ENCODE data around the gene RIPK4. TPM values are rescaled to one million over a fixed set of nuclear protein-coding genes. Genes with fewer than 3 reads are reported as not detected.
A peak's percentile ranks its signal among the peaks of the same experiment; 100 is the strongest.

Gene RIPK4
- total RNA-seq, 1 experiment from 2014 or later = 24.1 TPM

DNA sequence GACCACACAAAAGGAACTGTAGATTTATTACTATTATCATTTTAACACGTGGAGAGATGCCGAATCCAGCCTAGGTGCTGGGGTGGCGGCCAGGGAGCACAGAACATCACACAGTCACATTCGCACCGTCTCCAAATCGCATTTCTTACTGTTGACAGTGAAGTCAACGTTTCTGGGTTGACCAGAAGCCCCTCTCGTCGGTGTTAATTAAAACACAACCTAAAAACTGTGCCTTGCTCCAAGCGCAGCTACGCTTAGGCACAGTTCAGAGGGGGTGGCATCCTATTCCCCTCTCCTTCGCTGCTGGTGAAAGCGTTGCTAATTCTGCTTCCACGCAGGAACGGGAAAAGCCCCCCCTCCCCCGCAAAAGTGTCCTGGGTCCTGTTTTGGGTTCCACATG lies 4.1 kb downstream of the RIPK4 start:
- Histone ChIP-seq H3K36me3 (ENCODE audit: control insufficient read depth, insufficient read depth, low read length) (no peaks in the 10 kb centered on the region), H3K4me1 (peaks cover 44% of the 10 kb centered on the region), H3K9me3 (no peaks in the 10 kb centered on the region), H3K4me3 (ENCODE audit: low read depth, low read length) (no peak overlapping the region), H3K27me3 (replicated peaks; ENCODE audit: control insufficient read depth, insufficient read depth, low read length) (no peaks in the 10 kb centered on the region)
- TF ChIP-seq, protein P1, sequence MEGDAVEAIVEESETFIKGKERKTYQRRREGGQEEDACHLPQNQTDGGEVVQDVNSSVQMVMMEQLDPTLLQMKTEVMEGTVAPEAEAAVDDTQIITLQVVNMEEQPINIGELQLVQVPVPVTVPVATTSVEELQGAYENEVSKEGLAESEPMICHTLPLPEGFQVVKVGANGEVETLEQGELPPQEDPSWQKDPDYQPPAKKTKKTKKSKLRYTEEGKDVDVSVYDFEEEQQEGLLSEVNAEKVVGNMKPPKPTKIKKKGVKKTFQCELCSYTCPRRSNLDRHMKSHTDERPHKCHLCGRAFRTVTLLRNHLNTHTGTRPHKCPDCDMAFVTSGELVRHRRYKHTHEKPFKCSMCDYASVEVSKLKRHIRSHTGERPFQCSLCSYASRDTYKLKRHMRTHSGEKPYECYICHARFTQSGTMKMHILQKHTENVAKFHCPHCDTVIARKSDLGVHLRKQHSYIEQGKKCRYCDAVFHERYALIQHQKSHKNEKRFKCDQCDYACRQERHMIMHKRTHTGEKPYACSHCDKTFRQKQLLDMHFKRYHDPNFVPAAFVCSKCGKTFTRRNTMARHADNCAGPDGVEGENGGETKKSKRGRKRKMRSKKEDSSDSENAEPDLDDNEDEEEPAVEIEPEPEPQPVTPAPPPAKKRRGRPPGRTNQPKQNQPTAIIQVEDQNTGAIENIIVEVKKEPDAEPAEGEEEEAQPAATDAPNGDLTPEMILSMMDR (IDR thresholded peaks at IDR 0.05; ENCODE audit: insufficient read depth in 1 of 2, low read depth in 1 of 2, low read length in 1 of 2, severe bottlenecking in 1 of 2, unreplicated experiment in 1 of 2) = no peak
- CTCF ChIA-PET = interaction anchor here (2.5 kb wide), 1 partner anchor 150 kb away, joined by 18 read pairs; no protein-coding TSS in a partner anchor
- Mint-ChIP-seq H3K27ac (ENCODE audit: unreplicated experiment) (peak overlapping the region; percentile 68), H3K4me3 (ENCODE audit: unreplicated experiment) (no peak overlapping the region), H3K4me1 (ENCODE audit: low read depth, unreplicated experiment) (peaks cover 39% of the 10 kb centered on the region), H3K27me3 (ENCODE audit: insufficient read depth, unreplicated experiment) (no peaks in the 10 kb centered on the region), H3K9me3 (ENCODE audit: unreplicated experiment) (no peaks in the 10 kb centered on the region), H3K36me3 (ENCODE audit: insufficient read depth, unreplicated experiment) (peaks cover 44% of the 10 kb centered on the region)
- no TSS peak for BruUV-seq (replicated peaks)
- intact Hi-C loops (cut with micrococcal nuclease; ENCODE audit: unreplicated experiment) = no loop called here
- POLR2A ChIA-PET = no interaction called here
- DNase-seq = no peak

DNA sequence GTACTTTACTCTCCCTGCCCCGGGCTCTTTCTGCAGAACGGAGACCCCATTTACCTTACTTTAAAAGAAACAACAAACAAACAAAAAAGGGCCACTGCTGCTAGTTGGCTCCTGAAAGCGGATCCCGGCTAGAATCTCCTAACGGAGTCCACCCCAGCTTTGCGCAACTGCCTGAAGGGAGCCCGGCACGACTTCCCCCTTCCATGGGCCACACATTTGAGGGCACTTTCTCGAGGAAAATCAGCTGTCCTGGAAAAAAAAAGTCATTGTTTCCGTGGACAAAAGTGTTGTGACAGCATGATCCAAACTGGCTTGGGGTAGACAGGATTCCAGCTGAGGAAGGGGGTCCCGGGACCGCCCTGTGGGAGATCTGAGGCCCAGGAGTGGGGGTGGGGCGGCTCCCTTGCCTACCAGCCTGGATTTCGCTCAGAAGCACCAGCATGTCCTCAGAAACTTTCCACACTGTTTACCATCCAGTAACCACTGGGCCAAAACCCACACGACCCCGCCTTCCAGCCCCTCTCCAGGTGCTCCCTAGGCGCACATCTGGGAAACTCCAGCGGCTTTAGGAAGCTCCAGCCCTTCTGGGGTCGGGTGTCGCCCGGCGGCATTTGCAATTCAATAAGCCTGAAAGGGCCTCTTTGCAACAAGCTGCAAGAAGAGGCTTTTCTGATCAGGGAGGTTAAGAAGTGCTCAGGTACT lies 4.8 kb downstream of the RIPK4 start:
- no peaks in the 10 kb centered on the region for H3K36me3 ChIP-seq (ENCODE audit: control insufficient read depth, insufficient read depth, low read length)
- Mint-ChIP-seq H3K27ac (ENCODE audit: unreplicated experiment) (peak overlapping the region; percentile 68), H3K4me3 (ENCODE audit: unreplicated experiment) (no peak overlapping the region), H3K9me3 (ENCODE audit: unreplicated experiment) (no peaks in the 10 kb centered on the region), H3K36me3 (ENCODE audit: insufficient read depth, unreplicated experiment) (peaks cover 42% of the 10 kb centered on the region), H3K4me1 (ENCODE audit: low read depth, unreplicated experiment) (peaks cover 33% of the 10 kb centered on the region), H3K27me3 (ENCODE audit: insufficient read depth, unreplicated experiment) (no peaks in the 10 kb centered on the region)
- no peaks in the 10 kb centered on the region for H3K27me3 ChIP-seq (replicated peaks; ENCODE audit: control insufficient read depth, insufficient read depth, low read length)
- no peaks in the 10 kb centered on the region for H3K9me3 ChIP-seq
- no peak for DNase-seq
- CTCF ChIA-PET = interaction anchor here (0.6 kb wide), 1 partner anchor 16 kb away, joined by 6 read pairs; no protein-coding TSS in a partner anchor
- TF ChIP-seq, protein P1 (IDR thresholded peaks at IDR 0.05; ENCODE audit: insufficient read depth in 1 of 2, low read depth in 1 of 2, low read length in 1 of 2, severe bottlenecking in 1 of 2, unreplicated experiment in 1 of 2) = no peak
- no TSS peak for BruUV-seq (replicated peaks)
- POLR2A ChIA-PET = no interaction called here
- no peak overlapping the region for H3K4me3 ChIP-seq (ENCODE audit: low read depth, low read length)
- intact Hi-C loops (cut with micrococcal nuclease; ENCODE audit: unreplicated experiment) = no loop called here
- H3K4me1 ChIP-seq = peaks cover 40% of the 10 kb centered on the region

DNA sequence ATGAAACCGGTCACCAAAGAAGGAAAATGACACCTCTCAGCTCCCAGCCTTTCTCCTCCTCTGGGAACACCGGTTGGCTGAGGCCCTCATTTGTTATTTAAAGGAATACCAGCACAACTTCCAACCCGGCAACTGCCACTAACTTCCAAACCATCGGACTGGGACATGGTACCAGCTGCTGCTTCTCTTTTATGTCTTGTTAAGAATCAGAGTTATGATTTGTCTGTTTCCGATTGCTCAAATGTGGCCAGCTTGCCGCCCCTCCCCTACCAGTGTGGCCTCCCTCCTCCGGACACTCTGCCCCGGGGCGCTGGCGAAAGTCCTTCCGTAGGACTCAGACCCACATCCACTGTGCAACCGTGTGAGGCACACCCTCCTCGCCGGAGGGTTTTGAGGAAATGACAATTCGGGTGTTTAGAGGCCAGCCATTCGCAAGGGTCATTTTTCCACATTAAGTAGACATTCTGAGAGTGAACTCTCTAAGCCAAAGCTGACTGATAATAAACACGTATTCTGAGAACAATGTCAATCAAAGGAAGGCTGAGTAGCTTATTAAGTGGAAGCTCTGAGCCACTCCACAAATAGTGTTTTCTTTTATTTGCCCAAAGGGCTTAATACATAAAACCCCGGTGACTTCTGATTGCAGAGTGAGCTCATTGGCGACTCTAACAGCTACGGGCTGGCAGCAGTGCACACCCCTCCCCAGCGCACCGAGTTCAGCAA lies 5.5 kb downstream of the RIPK4 start:
- TF ChIP-seq, protein P1 (IDR thresholded peaks at IDR 0.05; ENCODE audit: insufficient read depth in 1 of 2, low read depth in 1 of 2, low read length in 1 of 2, severe bottlenecking in 1 of 2, unreplicated experiment in 1 of 2) = no peak
- H3K36me3 ChIP-seq (ENCODE audit: control insufficient read depth, insufficient read depth, low read length) = no peaks in the 10 kb centered on the region; the same call in 1 of the 2 replicates
- no peak overlapping the region for H3K4me3 ChIP-seq (ENCODE audit: low read depth, low read length)
- no TSS peak for BruUV-seq (replicated peaks)
- DNase-seq = no peak
- Mint-ChIP-seq H3K36me3 (ENCODE audit: insufficient read depth, unreplicated experiment) (peaks cover 44% of the 10 kb centered on the region), H3K4me3 (ENCODE audit: unreplicated experiment) (no peak overlapping the region), H3K4me1 (ENCODE audit: low read depth, unreplicated experiment) (peaks cover 32% of the 10 kb centered on the region), H3K27me3 (ENCODE audit: insufficient read depth, unreplicated experiment) (no peaks in the 10 kb centered on the region), H3K27ac (ENCODE audit: unreplicated experiment) (peak overlapping the region; percentile 68), H3K9me3 (ENCODE audit: unreplicated experiment) (no peaks in the 10 kb centered on the region)
- intact Hi-C loops (cut with micrococcal nuclease; ENCODE audit: unreplicated experiment) = no loop called here
- H3K27me3 ChIP-seq (replicated peaks; ENCODE audit: control insufficient read depth, insufficient read depth, low read length) = no peaks in the 10 kb centered on the region
- peaks cover 40% of the 10 kb centered on the region for H3K4me1 ChIP-seq
- CTCF ChIA-PET = interaction anchor here (0.6 kb wide), 1 partner anchor 17 kb away, joined by 6 read pairs; no protein-coding TSS in a partner anchor
- no peaks in the 10 kb centered on the region for H3K9me3 ChIP-seq
- POLR2A ChIA-PET = no interaction called here
